GM23338 (cell line): Measurements from ENCODE around the gene NOP16. TPM values are rescaled to one million over a fixed set of nuclear protein-coding genes. Genes with fewer than 3 reads are reported as not detected.

Source experiments
- ATAC-seq: fragments of 200-7000 bp; cut with Tn5 transposase; 3 replicates; pipeline ENCODE4 v1.9.1; 2020
- DNase-seq: peaks from one replicate; pipeline ENCODE4 v3.0.0-alpha.2; 2015; ENCODE audit warnings: low spot score
- H2AFZ ChIP-seq: fragments of 200-600 bp; sonication (generic); 2 replicates; pipeline ENCODE4 v1.8.0; 2016; ENCODE audit warnings: antibody characterized with exemption, mild to moderate bottlenecking, moderate library complexity
- H3F3A ChIP-seq: fragments of 200-600 bp; sonication (generic); replicated peaks from 2 replicates; pipeline ENCODE4 v1.8.0; 2017; ENCODE audit warnings: antibody characterized with exemption, mixed run types, low read depth
- H3K27ac ChIP-seq: fragments of 200-600 bp; sonication (generic); 2 replicates; pipeline ENCODE4 v1.6.1; 2016; ENCODE audit warnings: low read depth
- H3K27me3 ChIP-seq: fragments of 200-600 bp; sonication (generic); 2 replicates; pipeline ENCODE4 v1.8.0; 2016; ENCODE audit warnings: mild to moderate bottlenecking, mixed run types, moderate library complexity; ENCODE audit not compliant: insufficient read depth
- H3K36me3 ChIP-seq: fragments of 200-600 bp; sonication (generic); 2 replicates; pipeline ENCODE4 v1.8.0; 2016; ENCODE audit warnings: mild to moderate bottlenecking; ENCODE audit not compliant: insufficient read depth
- H3K4me1 ChIP-seq: fragments of 200-600 bp; sonication (generic); 2 replicates; pipeline ENCODE4 v1.8.0; 2016; ENCODE audit warnings: mild to moderate bottlenecking, moderate library complexity; ENCODE audit not compliant: insufficient read depth
- H3K4me2 ChIP-seq: fragments of 200-600 bp; sonication (generic); 2 replicates; pipeline ENCODE4 v1.7.1; 2017; ENCODE audit warnings: mixed run types
- H3K4me3 ChIP-seq: fragments of 200-600 bp; sonication (generic); 2 replicates; pipeline ENCODE4 v1.6.1; 2016; ENCODE audit warnings: mixed run types
- H3K79me2 ChIP-seq: fragments of 200-600 bp; sonication (generic); replicated peaks from 2 replicates; pipeline ENCODE4 v1.8.0; 2017; ENCODE audit warnings: mild to moderate bottlenecking; ENCODE audit not compliant: insufficient read depth
- H3K9me2 ChIP-seq: fragments of 200-600 bp; sonication (generic); 2 replicates; pipeline ENCODE4 v1.8.0; 2017; ENCODE audit not compliant: insufficient read depth
- H4K20me1 ChIP-seq: fragments of 200-600 bp; sonication (generic); replicated peaks from 2 replicates; pipeline ENCODE4 v1.8.0; 2017; ENCODE audit warnings: mild to moderate bottlenecking; ENCODE audit not compliant: insufficient read depth
- H3K27ac Mint-ChIP-seq: 2 replicates; pipeline ENCODE4 v1.8.0; 2020; ENCODE audit warnings: inconsistent platforms, mild to moderate bottlenecking, moderate library complexity, mixed read lengths
- H3K27me3 Mint-ChIP-seq: 3 replicates; pipeline ENCODE4 v1.8.0; 2022; ENCODE audit warnings: low read depth, mild to moderate bottlenecking, moderate library complexity, mixed read lengths, inconsistent platforms; ENCODE audit not compliant: insufficient read depth, poor library complexity
- H3K36me3 Mint-ChIP-seq: 3 replicates; pipeline ENCODE4 v1.8.0; 2021; ENCODE audit warnings: low read depth, mild to moderate bottlenecking, inconsistent platforms, moderate library complexity, mixed read lengths
- H3K4me1 Mint-ChIP-seq: 3 replicates; pipeline ENCODE4 v1.8.0; 2020; ENCODE audit warnings: mild to moderate bottlenecking, inconsistent platforms, mixed read lengths
- H3K4me3 Mint-ChIP-seq: 3 replicates; pipeline ENCODE4 v1.8.0; 2021; ENCODE audit warnings: moderate library complexity, mild to moderate bottlenecking, inconsistent platforms, mixed read lengths
- H3K9me3 Mint-ChIP-seq: 3 replicates; pipeline ENCODE4 v1.8.0; 2020; ENCODE audit warnings: moderate library complexity, mild to moderate bottlenecking, inconsistent platforms, mixed read lengths
- CREB1 ChIP-seq: fragments of 250-450 bp; sonication (Bioruptor Pico); IDR thresholded peaks from 2 replicates; pipeline ENCODE4 v1.5.0; 2020; ENCODE audit warnings: low read depth, mild to moderate bottlenecking, moderate library complexity
- EZH2 ChIP-seq: fragments of 200-600 bp; sonication (generic); IDR thresholded peaks from one replicate; pipeline ENCODE4 v1.8.0; 2017; ENCODE audit warnings: antibody characterized with exemption, mild to moderate bottlenecking, low read depth; ENCODE audit not compliant: unreplicated experiment
- EZH2phosphoT487 ChIP-seq: fragments of 200-600 bp; sonication (generic); IDR thresholded peaks from one replicate; pipeline ENCODE4 v1.8.1; 2018; ENCODE audit warnings: antibody characterized with exemption; ENCODE audit not compliant: unreplicated experiment
- JUNB ChIP-seq: IDR thresholded peaks from one replicate; pipeline ENCODE4 v1.6.1; 2016; ENCODE audit warnings: antibody characterized with exemption; ENCODE audit not compliant: unreplicated experiment
- NANOG ChIP-seq: IDR thresholded peaks from 2 replicates; pipeline ENCODE4 v1.6.1; 2016; ENCODE audit warnings: antibody characterized with exemption, borderline replicate concordance
- POLR2AphosphoS5 ChIP-seq: IDR thresholded peaks from 2 replicates; pipeline ENCODE4 v1.6.1; 2016; ENCODE audit warnings: antibody characterized with exemption, low read depth
- STAT1 ChIP-seq: IDR thresholded peaks from one replicate; pipeline ENCODE4 v1.6.1; 2016; ENCODE audit warnings: antibody characterized with exemption; ENCODE audit not compliant: unreplicated experiment
- ZNF114 ChIP-seq: fragments of 250-450 bp; sonication (Bioruptor Pico); IDR thresholded peaks from 2 replicates; pipeline ENCODE4 v1.5.0; 2020; ENCODE audit warnings: mild to moderate bottlenecking, moderate library complexity
- ZNF331 ChIP-seq: fragments of 250-450 bp; sonication (Bioruptor Pico); IDR thresholded peaks from 2 replicates; pipeline ENCODE4 v1.5.0; 2020; ENCODE audit warnings: low read depth, mild to moderate bottlenecking, moderate library complexity
- polyA plus RNA-seq: library from polyadenylated mRNA; unstranded; fragments of >200 nt; fragmentation: Nextera tagmentation; extraction: Ambion mirVana; gene quantifications from 2 replicates; pipeline ENCODE4 v1.2.1, GENCODE V29; 2016
- total RNA-seq: library from RNA; depleted of rRNA; stranded (reverse); fragments of >200 nt; shearing (Covaris generic); gene quantifications from 2 replicates; pipeline ENCODE4 v1.2.3, GENCODE V29; 2014
- TF ChIP-seq, protein P1 (sequence below): IDR thresholded peaks from one replicate; pipeline ENCODE4 v1.6.1; 2018; ENCODE audit warnings: antibody characterized with exemption; ENCODE audit not compliant: unreplicated experiment
- TF ChIP-seq, protein P2 (sequence below): IDR thresholded peaks from 2 replicates; pipeline ENCODE4 v1.6.1; 2016; ENCODE audit warnings: antibody characterized with exemption
- TF ChIP-seq, protein P3 (sequence below): fragments of 250-450 bp; sonication (Bioruptor Pico); IDR thresholded peaks from 2 replicates; pipeline ENCODE4 v1.5.0; 2020; ENCODE audit warnings: mild to moderate bottlenecking, moderate library complexity
- TF ChIP-seq, protein P4 (sequence below), 2 experiments: fragments of 200-600 bp in 1 of 2; sonication (generic) in 1 of 2; conservative IDR thresholded peaks; 2 replicates each; pipeline versions ENCODE4 v1.5.1 to v1.6.1; 2016 to 2017; ENCODE audit warnings: antibody characterized with exemption in 2 of 2, low read depth in 2 of 2, mild to moderate bottlenecking in 2 of 2, moderate library complexity in 1 of 2

The NOP16 gene
- total and polyA plus RNA-seq, 2 experiments from 2014 or later = 43.4 to 181 TPM

DNA sequence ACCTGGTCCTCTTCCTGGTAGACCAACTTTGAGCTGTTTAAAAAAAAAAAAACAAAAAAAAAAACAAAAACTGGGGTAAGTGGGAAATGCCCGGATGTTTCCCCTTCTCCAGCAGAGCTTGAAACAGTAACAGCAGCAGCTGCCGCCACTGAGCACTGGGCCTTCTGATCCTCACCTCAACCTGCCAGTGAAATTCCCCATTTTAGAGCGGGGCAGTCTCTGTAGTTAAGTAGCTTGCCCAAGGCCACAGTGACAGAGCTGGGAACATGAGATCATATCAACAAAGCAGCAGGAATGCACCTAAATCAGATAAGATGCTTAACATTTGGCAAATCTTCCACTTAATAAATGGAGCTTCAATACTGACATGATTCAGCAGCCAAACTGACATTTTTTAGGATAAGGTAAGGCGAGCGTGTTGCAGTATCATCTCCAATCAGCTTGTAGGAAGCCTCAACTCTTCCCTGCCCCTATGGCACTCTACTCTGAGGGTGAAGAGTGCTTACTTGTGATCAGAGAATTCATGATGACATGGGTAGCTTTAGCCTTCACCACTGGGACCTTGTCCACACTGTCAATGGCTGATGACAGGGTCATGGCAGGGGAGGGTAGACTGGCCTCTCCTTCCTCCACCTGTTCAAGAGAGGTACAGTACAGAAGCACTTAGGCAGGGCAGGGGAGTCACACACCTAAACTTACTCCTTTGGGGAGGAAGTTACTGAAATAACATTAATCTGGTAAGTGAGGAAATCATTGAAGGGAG lies 36.1 kb downstream of the NOP16 start:
- peaks cover 83% of the 10 kb centered on the region for H3K36me3 Mint-ChIP-seq
- no peak overlapping the region for H3K4me2 ChIP-seq
- no peaks in the 10 kb centered on the region for H3K27me3 ChIP-seq
- no peak overlapping the region for H3K4me3 ChIP-seq
- H3K27me3 Mint-ChIP-seq = peaks cover 1% of the 10 kb centered on the region
- no peak overlapping the region for H2AFZ ChIP-seq
- H3K9me2 ChIP-seq = no peaks in the 10 kb centered on the region
- H3K27ac ChIP-seq = no peak overlapping the region
- peaks cover 19% of the 10 kb centered on the region; the same call in 1 of the 2 replicates for H4K20me1 ChIP-seq
- TF ChIP-seq, protein P1, sequence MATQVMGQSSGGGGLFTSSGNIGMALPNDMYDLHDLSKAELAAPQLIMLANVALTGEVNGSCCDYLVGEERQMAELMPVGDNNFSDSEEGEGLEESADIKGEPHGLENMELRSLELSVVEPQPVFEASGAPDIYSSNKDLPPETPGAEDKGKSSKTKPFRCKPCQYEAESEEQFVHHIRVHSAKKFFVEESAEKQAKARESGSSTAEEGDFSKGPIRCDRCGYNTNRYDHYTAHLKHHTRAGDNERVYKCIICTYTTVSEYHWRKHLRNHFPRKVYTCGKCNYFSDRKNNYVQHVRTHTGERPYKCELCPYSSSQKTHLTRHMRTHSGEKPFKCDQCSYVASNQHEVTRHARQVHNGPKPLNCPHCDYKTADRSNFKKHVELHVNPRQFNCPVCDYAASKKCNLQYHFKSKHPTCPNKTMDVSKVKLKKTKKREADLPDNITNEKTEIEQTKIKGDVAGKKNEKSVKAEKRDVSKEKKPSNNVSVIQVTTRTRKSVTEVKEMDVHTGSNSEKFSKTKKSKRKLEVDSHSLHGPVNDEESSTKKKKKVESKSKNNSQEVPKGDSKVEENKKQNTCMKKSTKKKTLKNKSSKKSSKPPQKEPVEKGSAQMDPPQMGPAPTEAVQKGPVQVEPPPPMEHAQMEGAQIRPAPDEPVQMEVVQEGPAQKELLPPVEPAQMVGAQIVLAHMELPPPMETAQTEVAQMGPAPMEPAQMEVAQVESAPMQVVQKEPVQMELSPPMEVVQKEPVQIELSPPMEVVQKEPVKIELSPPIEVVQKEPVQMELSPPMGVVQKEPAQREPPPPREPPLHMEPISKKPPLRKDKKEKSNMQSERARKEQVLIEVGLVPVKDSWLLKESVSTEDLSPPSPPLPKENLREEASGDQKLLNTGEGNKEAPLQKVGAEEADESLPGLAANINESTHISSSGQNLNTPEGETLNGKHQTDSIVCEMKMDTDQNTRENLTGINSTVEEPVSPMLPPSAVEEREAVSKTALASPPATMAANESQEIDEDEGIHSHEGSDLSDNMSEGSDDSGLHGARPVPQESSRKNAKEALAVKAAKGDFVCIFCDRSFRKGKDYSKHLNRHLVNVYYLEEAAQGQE = no peak
- no peak for TF ChIP-seq EZH2
- TF ChIP-seq, protein P2, sequence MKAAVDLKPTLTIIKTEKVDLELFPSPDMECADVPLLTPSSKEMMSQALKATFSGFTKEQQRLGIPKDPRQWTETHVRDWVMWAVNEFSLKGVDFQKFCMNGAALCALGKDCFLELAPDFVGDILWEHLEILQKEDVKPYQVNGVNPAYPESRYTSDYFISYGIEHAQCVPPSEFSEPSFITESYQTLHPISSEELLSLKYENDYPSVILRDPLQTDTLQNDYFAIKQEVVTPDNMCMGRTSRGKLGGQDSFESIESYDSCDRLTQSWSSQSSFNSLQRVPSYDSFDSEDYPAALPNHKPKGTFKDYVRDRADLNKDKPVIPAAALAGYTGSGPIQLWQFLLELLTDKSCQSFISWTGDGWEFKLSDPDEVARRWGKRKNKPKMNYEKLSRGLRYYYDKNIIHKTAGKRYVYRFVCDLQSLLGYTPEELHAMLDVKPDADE = no peak
- no peak for TF ChIP-seq POLR2AphosphoS5
- TF ChIP-seq ZNF331 (CRISPR knock-in tag) = no peak
- TF ChIP-seq STAT1 = no peak
- no peak for TF ChIP-seq CREB1 (CRISPR knock-in tag)
- TF ChIP-seq ZNF114 (CRISPR knock-in tag) = no peak
- TF ChIP-seq, protein P3, sequence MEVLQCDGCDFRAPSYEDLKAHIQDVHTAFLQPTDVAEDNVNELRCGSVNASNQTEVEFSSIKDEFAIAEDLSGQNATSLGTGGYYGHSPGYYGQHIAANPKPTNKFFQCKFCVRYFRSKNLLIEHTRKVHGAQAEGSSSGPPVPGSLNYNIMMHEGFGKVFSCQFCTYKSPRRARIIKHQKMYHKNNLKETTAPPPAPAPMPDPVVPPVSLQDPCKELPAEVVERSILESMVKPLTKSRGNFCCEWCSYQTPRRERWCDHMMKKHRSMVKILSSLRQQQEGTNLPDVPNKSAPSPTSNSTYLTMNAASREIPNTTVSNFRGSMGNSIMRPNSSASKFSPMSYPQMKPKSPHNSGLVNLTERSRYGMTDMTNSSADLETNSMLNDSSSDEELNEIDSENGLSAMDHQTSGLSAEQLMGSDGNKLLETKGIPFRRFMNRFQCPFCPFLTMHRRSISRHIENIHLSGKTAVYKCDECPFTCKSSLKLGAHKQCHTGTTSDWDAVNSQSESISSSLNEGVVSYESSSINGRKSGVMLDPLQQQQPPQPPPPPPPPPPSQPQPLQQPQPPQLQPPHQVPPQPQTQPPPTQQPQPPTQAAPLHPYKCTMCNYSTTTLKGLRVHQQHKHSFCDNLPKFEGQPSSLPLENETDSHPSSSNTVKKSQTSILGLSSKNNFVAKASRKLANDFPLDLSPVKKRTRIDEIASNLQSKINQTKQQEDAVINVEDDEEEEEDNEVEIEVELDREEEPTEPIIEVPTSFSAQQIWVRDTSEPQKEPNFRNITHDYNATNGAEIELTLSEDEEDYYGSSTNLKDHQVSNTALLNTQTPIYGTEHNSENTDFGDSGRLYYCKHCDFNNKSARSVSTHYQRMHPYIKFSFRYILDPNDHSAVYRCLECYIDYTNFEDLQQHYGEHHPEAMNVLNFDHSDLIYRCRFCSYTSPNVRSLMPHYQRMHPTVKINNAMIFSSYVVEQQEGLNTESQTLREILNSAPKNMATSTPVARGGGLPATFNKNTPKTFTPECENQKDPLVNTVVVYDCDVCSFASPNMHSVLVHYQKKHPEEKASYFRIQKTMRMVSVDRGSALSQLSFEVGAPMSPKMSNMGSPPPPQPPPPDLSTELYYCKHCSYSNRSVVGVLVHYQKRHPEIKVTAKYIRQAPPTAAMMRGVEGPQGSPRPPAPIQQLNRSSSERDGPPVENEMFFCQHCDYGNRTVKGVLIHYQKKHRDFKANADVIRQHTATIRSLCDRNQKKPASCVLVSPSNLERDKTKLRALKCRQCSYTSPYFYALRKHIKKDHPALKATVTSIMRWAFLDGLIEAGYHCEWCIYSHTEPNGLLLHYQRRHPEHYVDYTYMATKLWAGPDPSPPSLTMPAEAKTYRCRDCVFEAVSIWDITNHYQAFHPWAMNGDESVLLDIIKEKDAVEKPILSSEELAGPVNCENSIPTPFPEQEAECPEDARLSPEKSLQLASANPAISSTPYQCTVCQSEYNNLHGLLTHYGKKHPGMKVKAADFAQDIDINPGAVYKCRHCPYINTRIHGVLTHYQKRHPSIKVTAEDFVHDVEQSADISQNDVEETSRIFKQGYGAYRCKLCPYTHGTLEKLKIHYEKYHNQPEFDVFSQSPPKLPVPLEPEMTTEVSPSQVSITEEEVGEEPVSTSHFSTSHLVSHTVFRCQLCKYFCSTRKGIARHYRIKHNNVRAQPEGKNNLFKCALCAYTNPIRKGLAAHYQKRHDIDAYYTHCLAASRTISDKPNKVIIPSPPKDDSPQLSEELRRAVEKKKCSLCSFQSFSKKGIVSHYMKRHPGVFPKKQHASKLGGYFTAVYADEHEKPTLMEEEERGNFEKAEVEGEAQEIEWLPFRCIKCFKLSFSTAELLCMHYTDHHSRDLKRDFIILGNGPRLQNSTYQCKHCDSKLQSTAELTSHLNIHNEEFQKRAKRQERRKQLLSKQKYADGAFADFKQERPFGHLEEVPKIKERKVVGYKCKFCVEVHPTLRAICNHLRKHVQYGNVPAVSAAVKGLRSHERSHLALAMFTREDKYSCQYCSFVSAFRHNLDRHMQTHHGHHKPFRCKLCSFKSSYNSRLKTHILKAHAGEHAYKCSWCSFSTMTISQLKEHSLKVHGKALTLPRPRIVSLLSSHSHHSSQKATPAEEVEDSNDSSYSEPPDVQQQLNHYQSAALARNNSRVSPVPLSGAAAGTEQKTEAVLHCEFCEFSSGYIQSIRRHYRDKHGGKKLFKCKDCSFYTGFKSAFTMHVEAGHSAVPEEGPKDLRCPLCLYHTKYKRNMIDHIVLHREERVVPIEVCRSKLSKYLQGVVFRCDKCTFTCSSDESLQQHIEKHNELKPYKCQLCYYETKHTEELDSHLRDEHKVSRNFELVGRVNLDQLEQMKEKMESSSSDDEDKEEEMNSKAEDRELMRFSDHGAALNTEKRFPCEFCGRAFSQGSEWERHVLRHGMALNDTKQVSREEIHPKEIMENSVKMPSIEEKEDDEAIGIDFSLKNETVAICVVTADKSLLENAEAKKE (CRISPR knock-in tag) = no peak
- TF ChIP-seq EZH2phosphoT487 = no peak
- TF ChIP-seq, protein P4, sequence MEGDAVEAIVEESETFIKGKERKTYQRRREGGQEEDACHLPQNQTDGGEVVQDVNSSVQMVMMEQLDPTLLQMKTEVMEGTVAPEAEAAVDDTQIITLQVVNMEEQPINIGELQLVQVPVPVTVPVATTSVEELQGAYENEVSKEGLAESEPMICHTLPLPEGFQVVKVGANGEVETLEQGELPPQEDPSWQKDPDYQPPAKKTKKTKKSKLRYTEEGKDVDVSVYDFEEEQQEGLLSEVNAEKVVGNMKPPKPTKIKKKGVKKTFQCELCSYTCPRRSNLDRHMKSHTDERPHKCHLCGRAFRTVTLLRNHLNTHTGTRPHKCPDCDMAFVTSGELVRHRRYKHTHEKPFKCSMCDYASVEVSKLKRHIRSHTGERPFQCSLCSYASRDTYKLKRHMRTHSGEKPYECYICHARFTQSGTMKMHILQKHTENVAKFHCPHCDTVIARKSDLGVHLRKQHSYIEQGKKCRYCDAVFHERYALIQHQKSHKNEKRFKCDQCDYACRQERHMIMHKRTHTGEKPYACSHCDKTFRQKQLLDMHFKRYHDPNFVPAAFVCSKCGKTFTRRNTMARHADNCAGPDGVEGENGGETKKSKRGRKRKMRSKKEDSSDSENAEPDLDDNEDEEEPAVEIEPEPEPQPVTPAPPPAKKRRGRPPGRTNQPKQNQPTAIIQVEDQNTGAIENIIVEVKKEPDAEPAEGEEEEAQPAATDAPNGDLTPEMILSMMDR (conservative IDR thresholded peaks at IDR 0.05; ENCODE audit: low read depth in 2 of 2) = no peak
- TF ChIP-seq JUNB = no peak
- TF ChIP-seq NANOG = no peak
- peaks cover 56% of the 10 kb centered on the region for H3K79me2 ChIP-seq
- no peak overlapping the region for H3K4me3 Mint-ChIP-seq
- no peaks in the 10 kb centered on the region for H3K9me3 Mint-ChIP-seq
- no peak overlapping the region for H3K27ac Mint-ChIP-seq
- ATAC-seq = no peak
- no peaks in the 10 kb centered on the region for H3F3A ChIP-seq
- peaks cover 24% of the 10 kb centered on the region for H3K36me3 ChIP-seq
- no peaks in the 10 kb centered on the region for H3K4me1 Mint-ChIP-seq
- no peak for DNase-seq
- no peaks in the 10 kb centered on the region for H3K4me1 ChIP-seq
